Liver (tissue), 3 donors: Measurements from ENCODE around the gene TXNDC11.

Experiments used
- RXRA ChIP-seq, 2 donors: IDR thresholded peaks; 2 replicates each; pipeline ENCODE4 v1.6.1; 2017 to 2018; ENCODE audit warnings: antibody characterized with exemption in 2 of 2, mild to moderate bottlenecking in 1 of 2
- TAF1 ChIP-seq: conservative IDR thresholded peaks from 2 replicates; pipeline ENCODE4 v1.6.1; 2016; ENCODE audit warnings: antibody characterized with exemption, mild to moderate bottlenecking
- TF ChIP-seq, protein P1 (sequence below): fragments of 150-350 bp; IDR thresholded peaks from 2 replicates; pipeline ENCODE4 v1.5.1; 2017; ENCODE audit warnings: improper control_type of control experiment, low read depth, low read length; ENCODE audit not compliant: missing input control
- TF ChIP-seq, protein P2 (sequence below): IDR thresholded peaks from 2 replicates; pipeline ENCODE4 v1.6.1; 2016; ENCODE audit warnings: antibody characterized with exemption
- donor health status: healthy.
- donor health status: healthy.

DNA sequence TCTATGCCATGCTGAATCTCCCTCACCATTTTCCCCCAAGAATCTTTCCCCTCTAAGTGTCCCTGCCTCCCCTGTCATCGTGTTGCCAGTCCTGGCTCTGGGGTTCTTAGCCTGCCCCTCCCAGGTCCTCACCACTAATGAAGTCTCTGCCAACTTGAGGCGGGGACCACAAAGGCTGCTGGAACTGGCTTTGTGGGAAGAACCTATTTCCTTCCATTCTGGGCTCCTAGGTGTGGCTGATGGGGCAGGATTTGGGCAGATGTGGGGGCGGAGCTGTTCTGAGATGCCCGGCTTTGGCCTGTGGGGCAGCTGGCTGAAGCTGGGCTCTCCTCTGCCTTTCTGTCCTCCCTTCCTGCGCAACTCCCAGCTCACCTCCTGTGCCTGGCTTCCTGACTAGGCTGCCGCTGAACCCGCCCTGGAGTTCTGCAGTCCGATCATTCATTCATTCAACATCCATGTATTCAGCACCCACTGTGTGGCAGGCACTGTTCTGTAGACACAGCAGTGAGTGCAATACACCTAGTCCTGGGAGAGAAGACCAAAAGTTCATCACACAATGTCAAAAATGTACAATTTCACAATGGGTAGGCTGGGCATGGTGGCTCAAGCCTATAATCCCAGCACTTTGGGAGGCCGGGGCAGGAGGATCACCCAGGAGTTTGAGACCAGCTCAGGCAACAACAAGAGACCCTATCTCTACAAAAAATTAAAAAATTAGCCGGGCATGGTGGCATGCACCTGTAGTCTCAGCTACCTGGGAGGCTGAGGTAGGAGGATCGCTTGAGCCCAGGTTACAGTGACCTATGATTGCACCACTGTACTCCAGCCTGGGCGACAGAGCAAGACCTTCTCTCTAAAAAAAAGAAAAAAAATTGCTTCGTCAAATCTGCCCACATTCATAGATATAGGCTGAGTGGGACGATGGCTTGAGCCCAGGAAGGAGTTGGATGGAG is 76.3 kb downstream of the TXNDC11 start:
- TF ChIP-seq, protein P1, sequence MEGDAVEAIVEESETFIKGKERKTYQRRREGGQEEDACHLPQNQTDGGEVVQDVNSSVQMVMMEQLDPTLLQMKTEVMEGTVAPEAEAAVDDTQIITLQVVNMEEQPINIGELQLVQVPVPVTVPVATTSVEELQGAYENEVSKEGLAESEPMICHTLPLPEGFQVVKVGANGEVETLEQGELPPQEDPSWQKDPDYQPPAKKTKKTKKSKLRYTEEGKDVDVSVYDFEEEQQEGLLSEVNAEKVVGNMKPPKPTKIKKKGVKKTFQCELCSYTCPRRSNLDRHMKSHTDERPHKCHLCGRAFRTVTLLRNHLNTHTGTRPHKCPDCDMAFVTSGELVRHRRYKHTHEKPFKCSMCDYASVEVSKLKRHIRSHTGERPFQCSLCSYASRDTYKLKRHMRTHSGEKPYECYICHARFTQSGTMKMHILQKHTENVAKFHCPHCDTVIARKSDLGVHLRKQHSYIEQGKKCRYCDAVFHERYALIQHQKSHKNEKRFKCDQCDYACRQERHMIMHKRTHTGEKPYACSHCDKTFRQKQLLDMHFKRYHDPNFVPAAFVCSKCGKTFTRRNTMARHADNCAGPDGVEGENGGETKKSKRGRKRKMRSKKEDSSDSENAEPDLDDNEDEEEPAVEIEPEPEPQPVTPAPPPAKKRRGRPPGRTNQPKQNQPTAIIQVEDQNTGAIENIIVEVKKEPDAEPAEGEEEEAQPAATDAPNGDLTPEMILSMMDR, result no peak
- TF ChIP-seq TAF1, result no peak
- no peak for TF ChIP-seq RXRA (IDR thresholded peaks at IDR 0.05)
- TF ChIP-seq, protein P2, sequence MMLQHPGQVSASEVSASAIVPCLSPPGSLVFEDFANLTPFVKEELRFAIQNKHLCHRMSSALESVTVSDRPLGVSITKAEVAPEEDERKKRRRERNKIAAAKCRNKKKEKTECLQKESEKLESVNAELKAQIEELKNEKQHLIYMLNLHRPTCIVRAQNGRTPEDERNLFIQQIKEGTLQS, result no peak
